Breast epithelium (tissue), 3 donors: Measurements from ENCODE around the gene CRYM.

ENCODE experiments used
- POLR2A ChIP-seq: fragments of 450-650 bp; IDR thresholded peaks from one replicate; pipeline ENCODE4 v1.6.1; 2016; ENCODE audit warnings: antibody characterized with exemption, mild to moderate bottlenecking, moderate library complexity
- POLR2AphosphoS5 ChIP-seq, 3 donors: sonication (generic); formaldehyde crosslinking; IDR thresholded peaks; one replicate each; pipeline ENCODE4 v1.6.1; 2017; ENCODE audit warnings: antibody characterized with exemption in 3 of 3
- TF ChIP-seq, protein P1 (sequence below), 3 donors: fragments of 450-650 bp; IDR thresholded peaks; one replicate each; pipeline ENCODE4 v1.5.1; 2016 to 2017; ENCODE audit warnings: antibody characterized with exemption in 3 of 3, mild to moderate bottlenecking in 3 of 3, moderate library complexity in 3 of 3

- no peak for TF ChIP-seq POLR2A
- TF ChIP-seq, protein P1, sequence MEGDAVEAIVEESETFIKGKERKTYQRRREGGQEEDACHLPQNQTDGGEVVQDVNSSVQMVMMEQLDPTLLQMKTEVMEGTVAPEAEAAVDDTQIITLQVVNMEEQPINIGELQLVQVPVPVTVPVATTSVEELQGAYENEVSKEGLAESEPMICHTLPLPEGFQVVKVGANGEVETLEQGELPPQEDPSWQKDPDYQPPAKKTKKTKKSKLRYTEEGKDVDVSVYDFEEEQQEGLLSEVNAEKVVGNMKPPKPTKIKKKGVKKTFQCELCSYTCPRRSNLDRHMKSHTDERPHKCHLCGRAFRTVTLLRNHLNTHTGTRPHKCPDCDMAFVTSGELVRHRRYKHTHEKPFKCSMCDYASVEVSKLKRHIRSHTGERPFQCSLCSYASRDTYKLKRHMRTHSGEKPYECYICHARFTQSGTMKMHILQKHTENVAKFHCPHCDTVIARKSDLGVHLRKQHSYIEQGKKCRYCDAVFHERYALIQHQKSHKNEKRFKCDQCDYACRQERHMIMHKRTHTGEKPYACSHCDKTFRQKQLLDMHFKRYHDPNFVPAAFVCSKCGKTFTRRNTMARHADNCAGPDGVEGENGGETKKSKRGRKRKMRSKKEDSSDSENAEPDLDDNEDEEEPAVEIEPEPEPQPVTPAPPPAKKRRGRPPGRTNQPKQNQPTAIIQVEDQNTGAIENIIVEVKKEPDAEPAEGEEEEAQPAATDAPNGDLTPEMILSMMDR (IDR thresholded peaks at IDR 0.05): no peak
- no peak for TF ChIP-seq POLR2AphosphoS5 (IDR thresholded peaks at IDR 0.05)
These were observed 17.0 kb downstream of the CRYM start for GRCh38 chr16:21260870-21261791.
